ENCODE results near the gene PCYT2. TPM values are rescaled to one million over a fixed set of nuclear protein-coding genes. Genes with fewer than 3 reads are reported as not detected.

PCYT2 gene
- total RNA-seq (2022; extraction: Qiagen RNA extraction; ENCODE audit: low read depth) = 13.1 to 16.7 TPM (median 15.8 TPM) in 5 replicates

DNA sequence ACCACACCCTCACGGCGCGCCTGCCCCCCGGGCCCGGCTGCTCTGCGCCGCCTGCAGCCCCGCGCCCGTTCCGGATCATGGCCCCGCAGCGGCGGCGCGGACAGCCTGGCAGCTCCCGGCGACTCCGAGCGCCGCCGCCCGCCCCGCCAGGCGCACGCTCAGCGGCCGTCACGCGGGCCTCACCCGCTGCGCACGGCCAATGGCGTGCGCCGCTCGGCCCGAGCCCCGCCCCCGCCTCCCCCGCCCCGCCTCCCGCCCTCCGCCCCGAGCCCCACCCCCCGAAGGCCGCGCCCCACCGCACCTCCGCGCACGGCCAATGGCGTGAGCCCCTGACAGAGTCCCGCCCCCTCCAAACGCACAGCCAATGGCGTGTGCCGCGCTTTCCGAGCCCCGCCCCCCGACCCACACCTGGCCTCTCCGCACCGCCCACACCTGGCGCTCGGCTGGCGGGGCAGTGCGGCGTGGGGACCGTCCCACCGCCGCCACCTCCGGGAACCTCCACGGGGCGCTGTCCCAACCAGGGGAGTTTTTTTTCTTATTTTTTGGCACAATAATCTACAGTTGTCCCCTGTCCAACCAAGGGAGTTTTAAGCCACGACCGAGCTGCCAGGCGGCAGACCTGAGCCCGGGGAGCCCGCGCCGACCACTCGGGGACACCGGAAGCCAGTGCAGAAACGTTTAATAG is at the start of gene PCYT2:
TSS of gene PCYT2 (minus strand) at position 123 of the 685 bp plus-strand sequence. CDS start at position 79, 44 bp downstream.

DNA sequence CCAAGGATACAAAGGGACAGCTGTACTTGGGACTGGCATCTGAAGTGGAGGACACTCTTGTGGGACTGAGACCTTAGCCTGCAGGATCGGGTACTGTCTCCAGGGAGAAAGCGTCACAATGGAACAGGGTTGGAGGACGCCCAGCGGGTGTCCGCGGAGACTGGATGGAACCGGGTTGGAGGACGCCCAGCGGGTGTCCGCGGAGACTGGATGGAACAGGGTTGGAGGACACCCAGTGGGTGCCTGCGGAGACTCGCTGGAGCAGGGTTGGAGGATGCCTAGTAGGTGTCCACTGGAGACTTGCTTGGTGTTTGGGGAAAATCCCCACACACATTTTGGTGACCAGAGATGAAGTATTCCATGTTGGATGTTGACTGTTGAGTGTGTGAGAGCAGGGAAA is 36.0 kb upstream of the PCYT2 start, which contains the start of gene MYADML2:
TSS of gene MYADML2 (minus strand) at position 45 of the 400 bp plus-strand sequence. CDS start 5,492 bp downstream, outside the sequence.

DNA sequence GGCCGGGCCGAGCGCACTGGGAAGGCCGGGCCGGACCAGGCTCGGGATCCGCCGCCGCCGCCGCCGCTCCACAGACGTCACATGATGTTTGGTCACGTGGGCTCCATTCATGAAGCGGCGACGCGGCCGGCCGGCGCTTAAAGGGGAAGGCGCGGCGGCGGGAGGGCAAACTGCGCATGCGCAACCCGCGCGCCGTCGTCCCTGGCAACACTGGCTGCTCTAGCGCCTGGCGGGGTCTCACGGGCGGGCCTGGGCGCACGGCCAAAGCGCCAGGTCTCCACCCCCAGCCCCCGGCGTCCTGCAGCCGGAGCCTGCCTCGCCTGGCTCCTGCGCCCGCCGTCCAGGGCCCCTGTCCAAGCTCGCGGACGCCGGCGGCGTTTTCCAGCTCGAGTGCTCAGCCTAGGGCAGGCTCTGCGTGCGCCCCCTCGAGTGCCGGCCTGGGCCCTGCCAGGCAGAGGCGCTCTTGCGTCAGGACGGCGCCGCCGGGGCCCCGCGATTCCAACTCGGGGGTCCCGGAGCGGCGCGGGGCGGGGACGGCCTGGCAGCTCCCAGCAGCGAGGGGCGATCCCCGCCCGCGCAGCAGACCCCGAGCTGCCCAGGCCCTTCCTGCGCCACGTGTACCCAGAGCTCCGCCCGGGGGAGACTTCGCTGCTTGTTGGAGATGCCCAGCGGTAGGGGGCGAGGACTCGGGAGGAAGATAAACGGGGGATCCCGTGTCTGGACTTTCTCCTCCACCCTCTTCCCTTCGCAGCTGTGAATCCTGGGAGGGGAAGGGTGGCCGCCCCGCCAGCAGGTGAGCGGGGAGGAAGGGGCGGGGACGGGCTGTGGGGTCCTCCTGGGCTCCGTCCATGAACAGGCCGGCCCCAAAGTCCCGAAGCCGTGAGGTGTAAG is 16.7 kb upstream of the PCYT2 start, which contains the start of gene MAFG:
TSS of gene MAFG (minus strand) at position 83 of the 891 bp plus-strand sequence. CDS start 4,550 bp downstream, outside the sequence.

DNA sequence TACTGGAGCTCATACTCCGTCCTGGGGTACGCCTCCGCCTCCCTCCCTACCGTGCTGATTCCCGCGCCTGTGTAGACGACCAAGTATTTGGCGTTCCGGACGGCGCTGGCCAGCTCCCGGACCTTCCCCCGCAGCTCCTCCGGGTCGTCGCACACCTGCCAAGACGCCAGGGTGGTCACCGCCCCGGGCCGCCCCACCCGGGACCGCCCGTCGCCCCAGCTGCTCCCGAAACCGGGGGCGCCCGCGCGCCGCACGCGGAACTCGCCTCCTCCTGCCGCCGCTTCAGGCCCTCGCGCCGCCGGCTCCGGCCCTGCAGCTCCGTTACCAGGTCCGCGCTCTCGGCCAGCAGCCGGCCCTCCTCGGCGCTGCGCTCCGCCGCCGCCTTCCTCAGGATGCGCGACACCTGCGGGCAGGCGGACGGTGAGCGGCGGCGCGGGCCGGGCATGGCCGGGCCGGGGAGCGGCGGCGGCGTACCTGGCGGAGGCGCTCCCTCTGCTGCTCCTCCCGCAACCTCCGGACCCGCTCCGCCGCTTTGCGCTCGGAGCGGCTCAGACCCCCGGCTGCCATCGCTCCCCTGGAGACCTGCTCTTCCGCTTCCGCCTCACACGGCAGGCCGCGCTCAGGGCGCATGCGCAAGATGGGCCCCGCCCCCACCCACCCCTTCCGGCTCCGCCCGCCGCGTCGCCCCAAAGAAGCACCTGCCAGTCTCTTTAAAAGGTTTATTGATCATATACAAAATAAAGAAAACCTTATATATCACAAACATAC is 6.5 kb upstream of the PCYT2 start, which contains the start of gene SIRT7:
TSS of gene SIRT7 (minus strand) at position 612 of the 768 bp plus-strand sequence. CDS start at position 567, 45 bp downstream.

DNA sequence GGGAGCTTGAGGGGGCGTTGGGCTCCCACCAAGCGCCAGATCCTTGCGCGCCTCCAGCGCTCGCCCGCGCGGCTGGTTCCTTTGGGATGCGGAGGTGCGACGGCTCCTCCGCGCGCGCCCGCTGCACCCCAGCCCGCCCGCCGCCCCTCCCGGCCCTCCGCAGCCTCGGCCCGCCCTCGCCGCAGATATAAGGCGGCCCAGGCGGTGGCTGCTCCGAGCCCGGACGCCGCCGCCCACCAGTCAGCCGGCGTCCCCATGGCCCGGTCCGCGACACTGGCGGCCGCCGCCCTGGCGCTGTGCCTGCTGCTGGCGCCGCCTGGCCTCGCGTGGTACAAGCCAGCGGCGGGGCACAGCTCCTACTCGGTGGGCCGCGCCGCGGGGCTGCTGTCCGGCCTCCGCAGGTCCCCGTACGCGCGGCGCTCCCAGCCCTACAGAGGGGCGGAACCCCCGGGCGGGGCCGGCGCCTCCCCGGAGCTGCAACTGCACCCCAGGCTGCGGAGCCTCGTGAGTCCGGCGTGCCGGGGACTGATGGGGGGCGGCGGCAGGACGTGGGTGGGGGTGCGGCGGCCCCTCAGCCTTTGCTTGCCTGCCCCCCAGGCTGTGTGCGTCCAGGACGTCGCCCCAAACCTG is 9.1 kb downstream of the PCYT2 start, which contains the start of gene NPB:
TSS of gene NPB (plus strand) at position 216 of the 630 bp plus-strand sequence. CDS start at position 256, 40 bp downstream.

DNA sequence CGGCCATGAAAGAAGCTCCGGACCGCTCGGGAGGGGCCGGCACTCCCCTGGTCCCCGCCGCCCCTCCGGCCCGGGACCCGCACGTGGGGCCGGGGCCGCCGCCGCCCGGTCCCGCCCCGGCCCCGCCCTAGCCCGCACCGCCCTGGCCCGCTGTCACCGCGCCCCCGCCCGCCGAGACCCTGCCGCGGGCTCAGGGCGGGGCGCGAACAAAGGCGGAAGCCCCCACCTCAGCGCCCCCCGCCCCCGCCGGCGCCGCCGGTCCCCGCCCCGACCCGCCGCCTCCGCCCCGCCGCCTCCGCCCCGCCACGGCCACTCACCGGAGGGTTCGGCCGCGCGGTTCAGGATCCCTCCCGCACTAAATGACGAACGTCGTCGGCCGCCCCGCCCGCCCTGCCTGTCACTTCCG is 40.2 kb downstream of the PCYT2 start, which contains the start of gene ARHGDIA:
TSS of gene ARHGDIA (minus strand) at position 357 of the 406 bp plus-strand sequence. CDS start 1,407 bp downstream, outside the sequence.

DNA sequence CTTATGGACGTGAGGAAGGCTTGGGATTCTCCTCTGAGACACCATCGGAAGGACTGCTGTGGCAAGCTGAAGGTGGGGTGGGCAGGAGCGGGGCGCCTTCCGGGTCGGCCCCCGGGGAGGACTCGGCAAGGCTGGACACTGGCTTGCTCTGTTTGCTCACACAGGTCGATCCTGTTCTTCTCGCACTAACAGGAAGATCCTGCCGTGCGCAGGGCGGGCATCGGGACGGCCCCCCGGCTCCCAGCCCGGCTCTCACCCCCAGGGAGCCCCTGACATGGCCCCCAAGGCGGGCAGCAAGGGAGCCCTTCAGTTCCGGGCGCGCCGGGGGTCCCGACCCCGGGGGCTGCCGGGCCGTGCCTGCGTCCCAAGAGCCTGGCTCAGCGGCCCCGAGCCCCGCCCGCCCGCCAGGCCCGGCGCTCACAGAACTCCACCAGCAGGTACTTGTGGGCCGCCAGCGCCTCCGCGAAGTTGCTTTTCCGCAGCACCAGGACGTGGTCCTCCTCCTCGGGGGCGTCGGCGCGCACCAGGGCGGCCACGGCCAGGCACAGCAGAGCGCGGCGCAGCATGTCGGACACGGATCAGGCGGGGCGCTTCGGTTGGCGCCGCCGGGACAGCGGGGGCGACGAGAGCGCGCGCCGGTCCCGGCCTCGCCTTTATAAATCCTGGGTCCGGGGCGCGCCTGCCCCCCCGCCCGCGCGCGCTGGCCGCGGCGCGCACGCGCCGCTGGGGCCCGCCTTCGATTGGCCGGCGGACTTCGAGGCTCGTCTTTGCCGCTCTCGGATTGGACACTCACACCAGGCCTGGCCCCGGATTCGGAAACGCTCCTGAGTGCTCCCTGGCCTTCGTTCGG is 51.1 kb downstream of the PCYT2 start, which contains the start of gene P4HB:
TSS of gene P4HB (minus strand) at position 630 of the 850 bp plus-strand sequence. CDS start at position 566, 64 bp downstream.

Other genes starting within 250 kb of the PCYT2 start
- 33.1 to 63.0 TPM (median 59.1 TPM) in 5 replicates for gene OXLD1, start 244.8 kb downstream of the PCYT2 start, total RNA-seq (2022; extraction: Qiagen RNA extraction; ENCODE audit: low read depth)
- 61.3 to 77.1 TPM (median 65.9 TPM) in 5 replicates for gene CCDC137, start 244.7 kb downstream of the PCYT2 start, total RNA-seq (2022; extraction: Qiagen RNA extraction; ENCODE audit: low read depth)
- 50.3 to 54.8 TPM (median 53.2 TPM) in 5 replicates for gene ARL16, start 227.6 kb downstream of the PCYT2 start, total RNA-seq (2022; extraction: Qiagen RNA extraction; ENCODE audit: low read depth)
- 155 to 217 TPM (median 201 TPM) in 5 replicates for gene HGS, start 227.4 kb downstream of the PCYT2 start, total RNA-seq (2022; extraction: Qiagen RNA extraction; ENCODE audit: low read depth)
- gene MRPL12, start 208.0 kb downstream of the PCYT2 start, total RNA-seq (2022; extraction: Qiagen RNA extraction; ENCODE audit: low read depth) = 216 to 324 TPM (median 299 TPM) in 5 replicates
- 29.1 to 45.9 TPM (median 40.7 TPM) in 5 replicates for gene SLC25A10, start 199.1 kb downstream of the PCYT2 start, total RNA-seq (2022; extraction: Qiagen RNA extraction; ENCODE audit: low read depth)
- 0.22 to 0.65 TPM (median 0.28 TPM) in 5 replicates for gene GCGR, start 107.2 kb downstream of the PCYT2 start, total RNA-seq (2022; extraction: Qiagen RNA extraction; ENCODE audit: low read depth)
- 78.9 to 105 TPM (median 92.0 TPM) in 5 replicates for gene MCRIP1, start 78.1 kb downstream of the PCYT2 start, total RNA-seq (2022; extraction: Qiagen RNA extraction; ENCODE audit: low read depth)
- gene PPP1R27, start 76.3 kb downstream of the PCYT2 start, total RNA-seq (2022; extraction: Qiagen RNA extraction; ENCODE audit: low read depth) = 0.18 to 0.40 TPM in 2 of 5 replicates, not detected in the others
- gene P4HB, start 50.9 kb downstream of the PCYT2 start, total RNA-seq (2022; extraction: Qiagen RNA extraction; ENCODE audit: low read depth) = 726 to 785 TPM (median 751 TPM) in 5 replicates
- gene ARHGDIA, start 40.1 kb downstream of the PCYT2 start, total RNA-seq (2022; extraction: Qiagen RNA extraction; ENCODE audit: low read depth) = 578 to 637 TPM (median 592 TPM) in 5 replicates
- 166 to 254 TPM (median 246 TPM) in 5 replicates for gene ALYREF, start 19.8 kb downstream of the PCYT2 start, total RNA-seq (2022; extraction: Qiagen RNA extraction; ENCODE audit: low read depth)
- gene ANAPC11, start 19.7 kb downstream of the PCYT2 start, total RNA-seq (2022; extraction: Qiagen RNA extraction; ENCODE audit: low read depth) = 192 to 295 TPM (median 277 TPM) in 5 replicates
- gene NPB, start 9.2 kb downstream of the PCYT2 start, total RNA-seq (2022; extraction: Qiagen RNA extraction; ENCODE audit: low read depth) = 0.16 to 1.0 TPM (median 0.59 TPM) in 5 replicates
- gene SIRT7, start 6.8 kb upstream of the PCYT2 start, total RNA-seq (2022; extraction: Qiagen RNA extraction; ENCODE audit: low read depth) = 29.4 to 47.5 TPM (median 40.8 TPM) in 5 replicates
- gene MAFG, start 16.3 kb upstream of the PCYT2 start, total RNA-seq (2022; extraction: Qiagen RNA extraction; ENCODE audit: low read depth) = 36.7 to 45.6 TPM (median 42.2 TPM) in 5 replicates
- gene PYCR1, start 25.9 kb upstream of the PCYT2 start, total RNA-seq (2022; extraction: Qiagen RNA extraction; ENCODE audit: low read depth) = 61.0 to 98.3 TPM (median 90.0 TPM) in 5 replicates
- not detected in 5 replicates for gene MYADML2, start 35.8 kb upstream of the PCYT2 start, total RNA-seq (2022; extraction: Qiagen RNA extraction; ENCODE audit: low read depth)
- gene NOTUM, start 49.8 kb upstream of the PCYT2 start, total RNA-seq (2022; extraction: Qiagen RNA extraction; ENCODE audit: low read depth) = 0.23 to 0.60 TPM (median 0.38 TPM) in 5 replicates
- gene ASPSCR1, start 66.2 kb upstream of the PCYT2 start, total RNA-seq (2022; extraction: Qiagen RNA extraction; ENCODE audit: low read depth) = 20.0 to 33.0 TPM (median 28.1 TPM) in 5 replicates
- gene CENPX, start 111.5 kb upstream of the PCYT2 start, total RNA-seq (2022; extraction: Qiagen RNA extraction; ENCODE audit: low read depth) = 147 to 209 TPM (median 190 TPM) in 5 replicates
- 11.4 to 18.8 TPM (median 14.2 TPM) in 5 replicates for gene LRRC45, start 111.9 kb upstream of the PCYT2 start, total RNA-seq (2022; extraction: Qiagen RNA extraction; ENCODE audit: low read depth)
- gene RAC3, start 120.3 kb upstream of the PCYT2 start, total RNA-seq (2022; extraction: Qiagen RNA extraction; ENCODE audit: low read depth) = 21.3 to 39.5 TPM (median 32.6 TPM) in 5 replicates
- gene DCXR, start 126.3 kb upstream of the PCYT2 start, total RNA-seq (2022; extraction: Qiagen RNA extraction; ENCODE audit: low read depth) = 63.3 to 105 TPM (median 96.2 TPM) in 5 replicates
- 14.4 to 26.4 TPM (median 23.6 TPM) in 5 replicates for gene RFNG, start 140.4 kb upstream of the PCYT2 start, total RNA-seq (2022; extraction: Qiagen RNA extraction; ENCODE audit: low read depth)
- 101 to 142 TPM (median 137 TPM) in 5 replicates for gene GPS1, start 140.5 kb upstream of the PCYT2 start, total RNA-seq (2022; extraction: Qiagen RNA extraction; ENCODE audit: low read depth)
- gene DUS1L, start 154.4 kb upstream of the PCYT2 start, total RNA-seq (2022; extraction: Qiagen RNA extraction; ENCODE audit: low read depth) = 75.9 to 140 TPM (median 133 TPM) in 5 replicates
- 103 to 146 TPM (median 139 TPM) in 5 replicates for gene FASN, start 186.8 kb upstream of the PCYT2 start, total RNA-seq (2022; extraction: Qiagen RNA extraction; ENCODE audit: low read depth)

All from A549 treated with CpdA at 1 μM for 4 hours (cell line).